CD4-positive, alpha-beta T cell treated with Interleukin-4 for 1 hour (primary cell): ENCODE data around the gene THAP11.
A peak's percentile ranks its signal among the peaks of the same experiment; 100 is the strongest.

ENCODE experiments used
- DNase-seq, 2 donors: peaks; one replicate each; pipeline ENCODE4 v3.0.0-alpha.2; 2020 to 2022

THAP11 gene

GRCh38 chr16:67841816-67842508 lies at the start of gene THAP11:
THAP11 (plus strand) TSS chr16:67842320; CDS start chr16:67842555, 235 bp downstream.
- DNase-seq = peak; percentile 93 to 96

GRCh38 chr16:67796099-67796718 lies 45.9 kb upstream of the THAP11 start:
- DNase-seq = no peak

- no peak for DNase-seq
Observed at GRCh38 chr16:67800338-67800926, 41.7 kb upstream of the THAP11 start.

DNA sequence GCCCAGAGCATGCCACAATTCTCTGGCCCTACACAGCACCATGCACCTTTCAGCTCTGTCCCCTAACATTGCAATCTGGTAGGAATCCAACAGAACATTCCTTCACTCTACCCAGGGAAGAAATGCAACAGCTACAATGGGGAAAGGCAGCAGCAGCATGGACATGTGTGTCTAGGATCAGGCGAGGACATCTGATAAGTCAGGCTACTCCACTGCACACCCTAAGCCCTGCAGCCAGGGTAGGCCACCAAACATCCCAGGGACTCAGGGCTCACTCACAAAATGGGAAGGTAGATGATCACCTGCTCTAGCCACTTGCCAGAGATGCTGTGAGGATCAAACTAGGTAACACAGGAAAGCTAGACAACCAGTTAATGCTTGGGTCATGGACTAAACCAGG lies 40.9 kb upstream of the THAP11 start:
- DNase-seq = no peak

DNA sequence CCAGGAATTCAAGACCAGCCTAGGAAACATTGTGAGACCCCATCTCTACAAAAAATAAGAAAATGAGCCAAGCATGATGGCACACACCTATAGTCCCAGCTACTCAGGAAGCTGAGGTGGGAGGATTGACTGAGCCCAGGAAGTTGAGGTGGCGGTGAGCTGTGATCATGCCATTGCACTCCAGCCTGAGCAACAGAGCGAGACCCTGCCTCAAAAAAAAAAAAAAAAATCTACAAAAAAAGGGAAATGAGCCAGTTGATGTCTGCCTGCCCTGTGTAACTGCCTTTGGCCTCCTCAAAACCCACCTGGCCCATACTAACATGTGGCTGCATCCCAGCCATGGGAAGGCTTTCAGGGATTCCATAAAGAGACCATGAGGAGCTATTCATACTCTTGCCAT lies 40.2 kb upstream of the THAP11 start:
- peak; percentile 55 to 59 for DNase-seq

- peak in 1 of 2 donors; percentile 71 for DNase-seq
Observed at GRCh38 chr16:67803894-67804293, 38.2 kb upstream of the THAP11 start.

DNA sequence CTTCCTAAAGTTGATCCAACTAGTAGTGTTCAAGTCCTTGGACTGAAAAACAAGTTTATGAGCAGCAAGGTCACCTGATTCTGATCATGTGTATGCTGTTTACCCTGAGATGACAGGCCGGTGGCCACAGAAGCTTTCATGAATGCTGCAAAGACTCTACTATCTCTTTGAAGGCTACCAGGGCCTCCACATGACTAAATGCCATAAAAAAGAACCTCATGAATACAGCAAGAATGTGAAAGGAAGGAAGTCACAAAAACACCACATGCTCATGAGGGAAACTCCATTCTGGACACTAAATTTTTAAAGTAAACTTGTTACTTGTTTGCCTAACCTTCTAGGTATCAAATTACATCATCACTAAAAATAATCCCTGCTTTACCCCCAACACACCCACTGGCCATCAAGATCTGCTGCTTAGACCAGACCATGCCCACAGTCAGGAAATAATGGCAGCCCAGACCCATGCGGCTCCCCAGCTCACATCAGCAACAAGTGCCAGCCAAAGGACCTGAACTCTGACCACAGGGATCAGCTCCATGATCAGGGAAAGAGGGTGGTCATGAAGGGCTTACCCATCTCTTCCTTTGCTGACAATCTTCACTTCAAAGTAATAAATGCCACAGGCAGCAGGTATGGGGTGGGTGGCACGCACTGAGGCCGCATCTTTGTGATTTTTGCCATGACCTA lies 37.1 kb upstream of the THAP11 start:
- DNase-seq = no peak

GRCh38 chr16:67805718-67806427 lies 36.2 kb upstream of the THAP11 start:
- DNase-seq = no peak

DNA sequence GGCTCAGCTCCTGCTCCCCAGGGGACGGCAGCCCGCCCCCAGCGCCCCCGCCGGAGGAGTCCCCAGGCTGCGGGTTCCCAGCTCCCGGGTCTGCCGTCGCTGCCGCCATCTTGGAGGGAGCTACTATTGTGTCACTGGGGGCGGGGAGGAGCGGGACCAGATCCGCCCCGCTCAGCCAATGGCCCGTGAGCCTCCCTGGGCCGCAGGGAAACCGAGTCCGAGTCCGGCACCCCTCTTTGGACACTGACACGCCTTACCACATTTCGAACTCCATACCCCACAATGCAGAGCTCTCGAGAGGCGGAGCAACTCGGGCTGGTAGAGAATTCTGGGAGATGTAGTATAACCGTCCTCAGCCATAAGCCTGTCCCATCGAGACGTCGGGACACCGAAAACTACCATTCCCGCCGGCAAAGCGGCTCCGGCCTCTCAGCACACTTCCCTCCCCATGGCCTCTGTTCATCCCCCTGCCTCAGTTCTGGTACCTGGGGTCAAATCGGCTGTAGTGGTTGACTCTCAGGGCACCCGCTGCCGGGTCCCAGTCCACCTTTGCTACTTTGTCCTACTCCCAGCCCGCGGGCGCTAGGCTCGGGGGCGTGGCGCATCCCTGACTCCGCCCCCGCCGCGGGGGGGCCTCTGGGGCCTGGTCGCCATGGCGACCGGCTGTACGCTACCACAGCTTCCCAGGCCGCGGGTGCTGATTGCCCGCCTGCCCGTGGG lies 35.5 kb upstream of the THAP11 start, which contains the start of the genes RANBP10 and TSNAXIP1:
Gene RANBP10, minus strand, starts transcription at position 133 of the 720 bp plus-strand sequence. Its CDS starts 24 bp downstream, at position 109.
Gene TSNAXIP1, plus strand, starts transcription at position 462 of the 720 bp plus-strand sequence. CDS start 261 bp downstream, outside the sequence.
- DNase-seq = peak; percentile 99

DNA sequence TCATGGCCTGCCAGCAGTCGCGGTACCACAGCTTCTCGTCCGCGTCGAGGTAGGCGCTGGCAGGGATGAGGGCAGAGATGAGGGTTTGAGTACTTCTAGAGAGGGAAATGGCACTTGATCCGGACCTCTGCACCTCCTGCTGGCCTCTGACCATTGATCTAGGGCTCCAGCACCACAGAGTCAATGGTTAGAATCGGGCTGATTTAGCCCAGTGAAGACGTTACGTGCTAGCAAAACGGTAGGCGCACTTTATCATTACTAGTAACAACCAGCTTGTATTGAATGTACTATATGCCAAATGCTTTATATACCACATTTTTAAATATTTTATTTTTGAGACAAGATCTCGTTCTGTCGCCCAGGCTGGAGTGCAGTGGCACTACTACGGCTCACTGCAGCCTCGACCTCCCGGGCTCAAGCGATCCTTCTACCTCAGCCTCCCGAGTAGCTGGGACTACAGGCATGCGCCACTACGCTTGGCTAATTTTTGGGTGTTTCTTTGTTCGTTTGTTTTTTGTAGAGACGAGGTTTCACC lies 34.9 kb upstream of the THAP11 start:
- no peak for DNase-seq

DNA sequence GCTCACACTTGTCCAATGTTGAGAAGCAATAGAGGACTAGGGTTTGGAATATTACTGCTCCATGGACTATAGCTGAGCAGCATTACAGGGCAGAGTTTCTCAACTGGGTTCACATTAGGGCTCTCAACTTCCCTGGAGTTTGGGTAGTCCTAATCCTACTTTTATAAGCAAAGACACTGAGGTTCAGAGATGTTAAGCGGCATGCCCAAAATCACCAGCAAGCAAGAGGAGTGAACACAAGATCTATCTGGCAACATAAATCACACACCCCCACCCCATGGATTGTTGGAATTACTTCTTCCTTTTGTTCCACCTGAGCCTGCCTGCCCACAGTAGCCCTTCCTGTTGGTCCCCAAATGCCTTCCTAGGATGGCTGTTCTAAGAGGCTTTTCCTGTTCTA lies 30.2 kb upstream of the THAP11 start:
- DNase-seq = no peak

GRCh38 chr16:67814567-67814966 lies 27.6 kb upstream of the THAP11 start:
- no peak for DNase-seq

GRCh38 chr16:67820608-67821259 lies 21.4 kb upstream of the THAP11 start:
- no peak for DNase-seq

GRCh38 chr16:67822511-67822910 lies 19.6 kb upstream of the THAP11 start:
- DNase-seq = no peak

GRCh38 chr16:67825119-67825518 lies 17.0 kb upstream of the THAP11 start:
- DNase-seq = no peak

DNA sequence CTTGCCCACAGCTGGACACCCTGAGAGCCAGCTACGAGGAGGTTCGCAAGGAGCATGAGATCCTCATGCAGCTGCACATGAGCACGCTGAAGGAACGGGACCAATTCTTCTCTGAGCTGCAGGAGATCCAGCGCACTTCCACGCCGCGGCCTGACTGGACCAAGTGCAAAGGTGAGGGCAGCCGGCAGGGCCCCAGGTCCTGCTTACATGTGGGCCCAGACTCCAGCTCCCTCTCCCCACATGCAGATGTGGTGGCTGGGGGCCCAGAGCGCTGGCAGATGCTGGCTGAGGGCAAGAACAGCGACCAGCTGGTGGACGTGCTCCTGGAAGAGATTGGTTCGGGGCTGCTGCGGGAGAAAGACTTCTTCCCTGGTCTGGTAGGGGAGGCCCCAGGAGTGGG lies 16.2 kb upstream of the THAP11 start:
- no peak for DNase-seq

DNA sequence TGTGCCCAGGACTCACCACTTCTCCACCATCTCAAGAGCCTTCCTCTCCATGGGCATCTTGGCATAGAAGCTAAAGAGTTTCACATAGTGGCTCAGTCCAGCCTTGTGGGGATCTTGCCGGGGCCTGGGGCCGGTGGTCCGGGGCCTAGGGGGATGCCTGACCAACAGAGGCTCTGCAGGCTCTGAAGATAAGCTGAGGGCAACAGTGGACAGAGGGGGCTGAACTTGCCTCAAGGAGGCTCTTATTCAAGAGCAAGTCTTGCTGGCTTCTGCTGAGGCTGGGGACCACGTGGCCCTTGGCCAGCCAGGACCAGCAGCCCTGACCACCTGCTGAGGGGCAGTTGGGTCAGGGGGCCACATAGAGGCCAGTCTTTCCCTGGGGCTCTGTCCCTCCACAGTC lies 13.5 kb upstream of the THAP11 start:
- no peak for DNase-seq

DNA sequence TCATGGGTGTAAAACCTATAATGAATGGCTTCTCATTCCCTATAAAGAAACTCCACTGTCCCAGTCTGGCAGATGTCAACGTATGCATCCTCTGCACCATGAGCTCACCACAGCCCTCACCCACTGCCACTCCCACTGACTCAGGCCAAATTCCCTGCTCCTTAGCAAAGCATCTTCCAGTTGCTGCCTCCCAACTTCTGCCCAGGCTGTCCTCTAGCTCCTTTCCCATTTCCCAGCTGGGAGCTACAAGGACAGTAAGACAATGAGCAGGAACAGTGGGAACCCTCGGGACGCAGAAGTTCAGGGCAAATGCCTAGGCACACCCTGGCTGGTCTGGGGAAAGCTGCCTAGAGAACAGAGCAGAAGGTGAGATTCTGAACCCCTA lies 9.1 kb upstream of the THAP11 start:
- DNase-seq = no peak

GRCh38 chr16:67833415-67834241 lies 8.5 kb upstream of the THAP11 start:
- peak; percentile 93 to 95 for DNase-seq

- no peak for DNase-seq
Observed at GRCh38 chr16:67834242-67834614, 7.9 kb upstream of the THAP11 start.
